Measurements from ENCODE around the gene KIAA1755.

The KIAA1755 gene

GRCh38 chr20:38164624-38165088 is 95.9 kb downstream of the KIAA1755 start:
- DNase-seq = no peak

GRCh38 chr20:38164069-38164468 is 96.5 kb downstream of the KIAA1755 start:
- DNase-seq = no peak

- no peak for DNase-seq
Measured at GRCh38 chr20:38162878-38163875, 97.4 kb downstream of the KIAA1755 start.

GRCh38 chr20:38162149-38162548 is 98.4 kb downstream of the KIAA1755 start:
- DNase-seq = no peak

- DNase-seq = no peak
Measured at GRCh38 chr20:38161412-38161774, 99.1 kb downstream of the KIAA1755 start.

All from NCI-H2081 (cell line).